Parathyroid adenoma (tissue), 2 donors: ENCODE results near the gene ARHGEF2.
A peak's percentile ranks its signal among the peaks of the same experiment; 100 is the strongest.

Source experiments
- H2AFZ ChIP-seq: fragments of 300-600 bp; sonication (generic); one replicate; pipeline ENCODE4 v1.7.0; 2017; ENCODE audit warnings: antibody characterized with exemption, mild to moderate bottlenecking
- H3K27ac ChIP-seq: fragments of 300-600 bp; sonication (generic); one replicate; pipeline ENCODE4 v1.7.0; 2017
- H3K27me3 ChIP-seq: fragments of 300-600 bp; sonication (generic); one replicate; pipeline ENCODE4 v1.7.0; 2017; ENCODE audit warnings: low read length; ENCODE audit not compliant: control insufficient read depth, insufficient read depth
- H3K36me3 ChIP-seq: fragments of 300-600 bp; sonication (generic); one replicate; pipeline ENCODE4 v1.7.0; 2017; ENCODE audit warnings: low read length; ENCODE audit not compliant: control insufficient read depth, insufficient read depth
- H3K4me1 ChIP-seq: fragments of 300-600 bp; sonication (generic); one replicate; pipeline ENCODE4 v1.7.0; 2017; ENCODE audit warnings: control low read depth
- H3K4me2 ChIP-seq: fragments of 300-600 bp; sonication (generic); one replicate; pipeline ENCODE4 v1.7.0; 2017; ENCODE audit warnings: low read length
- H3K4me3 ChIP-seq: fragments of 300-600 bp; sonication (generic); one replicate; pipeline ENCODE4 v1.7.0; 2017; ENCODE audit warnings: low read depth, low read length
- H3K79me2 ChIP-seq: fragments of 300-600 bp; sonication (generic); one replicate; pipeline ENCODE4 v1.7.0; 2017; ENCODE audit warnings: control low read depth
- H3K9ac ChIP-seq: fragments of 300-600 bp; sonication (generic); one replicate; pipeline ENCODE4 v1.7.0; 2017; ENCODE audit warnings: mild to moderate bottlenecking
- H3K9me3 ChIP-seq: fragments of 300-600 bp; sonication (generic); one replicate; pipeline ENCODE4 v1.7.0; 2017; ENCODE audit warnings: low read length; ENCODE audit not compliant: control insufficient read depth
- TF ChIP-seq, protein P1 (sequence below): fragments of 300-600 bp; sonication (generic); IDR thresholded peaks from one replicate; pipeline ENCODE4 v1.7.0; 2017; ENCODE audit warnings: antibody characterized with exemption, mild to moderate bottlenecking
- donor health status: primary hyperparathyroidism.

The ARHGEF2 gene

DNA sequence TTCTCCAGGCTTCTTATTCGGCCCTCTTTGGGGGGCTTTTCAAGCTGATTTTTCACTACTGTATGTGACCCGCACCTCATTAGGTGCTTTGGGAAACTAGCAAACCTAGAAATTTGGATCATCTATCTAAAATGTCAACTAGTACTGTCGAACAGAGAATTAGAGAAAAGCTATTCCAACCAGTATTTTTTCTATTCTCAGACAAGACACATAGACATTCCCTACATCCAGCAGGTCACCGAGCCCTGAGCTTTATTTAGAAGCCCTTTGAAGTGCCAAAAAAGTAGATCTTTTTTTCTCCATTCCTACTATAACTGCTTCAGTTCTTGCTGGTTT is 42.7 kb upstream of the ARHGEF2 start:
- H3K4me1 ChIP-seq, result peaks cover 6% of the 10 kb centered on the region
- H3K27me3 ChIP-seq, result no peaks in the 10 kb centered on the region
- H3K79me2 ChIP-seq, result peaks cover 8% of the 10 kb centered on the region
- peak overlapping the region; percentile 55 for H3K4me3 ChIP-seq
- TF ChIP-seq, protein P1, sequence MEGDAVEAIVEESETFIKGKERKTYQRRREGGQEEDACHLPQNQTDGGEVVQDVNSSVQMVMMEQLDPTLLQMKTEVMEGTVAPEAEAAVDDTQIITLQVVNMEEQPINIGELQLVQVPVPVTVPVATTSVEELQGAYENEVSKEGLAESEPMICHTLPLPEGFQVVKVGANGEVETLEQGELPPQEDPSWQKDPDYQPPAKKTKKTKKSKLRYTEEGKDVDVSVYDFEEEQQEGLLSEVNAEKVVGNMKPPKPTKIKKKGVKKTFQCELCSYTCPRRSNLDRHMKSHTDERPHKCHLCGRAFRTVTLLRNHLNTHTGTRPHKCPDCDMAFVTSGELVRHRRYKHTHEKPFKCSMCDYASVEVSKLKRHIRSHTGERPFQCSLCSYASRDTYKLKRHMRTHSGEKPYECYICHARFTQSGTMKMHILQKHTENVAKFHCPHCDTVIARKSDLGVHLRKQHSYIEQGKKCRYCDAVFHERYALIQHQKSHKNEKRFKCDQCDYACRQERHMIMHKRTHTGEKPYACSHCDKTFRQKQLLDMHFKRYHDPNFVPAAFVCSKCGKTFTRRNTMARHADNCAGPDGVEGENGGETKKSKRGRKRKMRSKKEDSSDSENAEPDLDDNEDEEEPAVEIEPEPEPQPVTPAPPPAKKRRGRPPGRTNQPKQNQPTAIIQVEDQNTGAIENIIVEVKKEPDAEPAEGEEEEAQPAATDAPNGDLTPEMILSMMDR, result no peak
- H3K27ac ChIP-seq, result no peak overlapping the region
- peak overlapping the region; percentile 66 for H2AFZ ChIP-seq
- H3K9ac ChIP-seq, result no peak overlapping the region
- peak overlapping the region; percentile 82 for H3K4me2 ChIP-seq
- no peaks in the 10 kb centered on the region for H3K9me3 ChIP-seq
- H3K36me3 ChIP-seq, result no peaks in the 10 kb centered on the region

DNA sequence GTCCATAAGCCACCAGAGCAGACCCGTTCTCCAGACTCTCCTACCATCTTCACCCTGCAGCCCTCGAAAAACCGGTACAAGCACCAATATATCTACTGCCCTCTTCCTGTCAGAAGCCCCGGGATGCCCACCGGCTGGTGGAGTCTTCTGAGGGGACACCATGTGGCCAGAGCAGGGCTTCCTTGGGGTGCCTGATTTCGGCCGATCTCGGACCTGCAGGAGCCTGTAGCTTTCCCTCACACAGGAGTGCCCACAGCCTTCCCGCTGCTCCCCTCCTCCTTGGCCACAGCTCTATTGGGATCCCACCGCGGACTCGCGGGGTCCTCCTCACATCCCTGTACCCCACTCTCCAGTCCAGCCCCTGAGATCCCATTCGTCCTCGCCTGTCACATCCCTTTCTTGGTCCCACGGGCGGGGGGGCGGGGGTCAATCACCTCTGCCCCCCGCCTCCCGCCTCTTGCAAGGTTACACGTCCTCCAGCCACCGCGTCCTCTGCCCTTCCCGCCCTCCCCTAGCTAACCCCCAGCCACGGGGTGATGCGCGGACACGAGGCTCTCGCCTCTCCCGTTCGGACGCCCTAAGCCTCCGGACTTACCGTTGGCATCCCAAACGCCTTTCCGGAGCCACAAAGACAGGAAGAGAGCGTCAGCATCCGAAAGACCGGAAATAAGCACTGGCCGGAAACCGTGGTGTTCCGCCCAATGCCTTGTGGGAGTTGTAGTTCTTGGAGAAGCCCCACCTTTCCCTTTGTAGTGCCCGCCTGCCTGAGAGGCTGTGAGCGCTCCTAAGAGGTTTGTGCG is 42.1 kb upstream of the ARHGEF2 start, which contains the start of gene SSR2:
SSR2 (minus strand) TSS at position 659 of the 800 bp plus-strand sequence. CDS start 784 bp downstream, outside the sequence.
- Histone ChIP-seq H3K9me3 (no peaks in the 10 kb centered on the region), H3K27me3 (no peaks in the 10 kb centered on the region), H3K27ac (peak within 1 kb of the TSS; percentile 59), H3K4me1 (peaks cover 5% of the 10 kb centered on the region), H3K4me3 (peak within 1 kb of the TSS; percentile 55), H2AFZ (peak within 1 kb of the TSS; percentile 66), H3K9ac (no peak within 1 kb of the TSS), H3K36me3 (no peaks in the 10 kb centered on the region), H3K4me2 (peak within 1 kb of the TSS; percentile 82), H3K79me2 (peaks cover 8% of the 10 kb centered on the region)
- TF ChIP-seq, protein P1, result no peak

GRCh38 chr1:156019946-156020292 is 41.6 kb upstream of the ARHGEF2 start:
- no peak overlapping the region for H3K27ac ChIP-seq

DNA sequence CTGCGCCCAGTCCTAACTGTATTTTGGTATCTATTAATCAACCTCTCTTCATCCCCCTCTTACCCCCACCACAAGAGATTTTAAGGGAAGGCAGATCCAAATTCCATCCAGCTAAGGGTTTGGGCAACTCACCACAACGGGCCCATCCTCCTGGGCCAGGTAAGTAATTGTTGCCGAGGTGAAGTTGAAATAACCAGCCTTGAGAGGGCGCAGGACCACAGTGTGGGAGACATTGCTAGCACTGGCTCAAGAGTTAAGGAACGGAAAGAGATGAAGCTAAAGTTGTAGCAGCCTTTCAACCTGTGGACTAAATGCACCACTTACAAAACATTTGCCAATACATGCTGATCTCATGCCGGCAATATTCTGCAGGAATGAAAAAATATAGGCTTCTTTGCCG is 36.5 kb upstream of the ARHGEF2 start:
- H3K27me3 ChIP-seq, result no peaks in the 10 kb centered on the region
- TF ChIP-seq, protein P1, result no peak
- no peak overlapping the region for H3K27ac ChIP-seq
- H3K79me2 ChIP-seq, result peaks cover 5% of the 10 kb centered on the region
- no peak overlapping the region for H2AFZ ChIP-seq
- H3K9me3 ChIP-seq, result no peaks in the 10 kb centered on the region
- no peak overlapping the region for H3K9ac ChIP-seq
- H3K4me1 ChIP-seq, result peaks cover 3% of the 10 kb centered on the region
- no peak overlapping the region for H3K4me2 ChIP-seq
- no peaks in the 10 kb centered on the region for H3K36me3 ChIP-seq
- no peak overlapping the region for H3K4me3 ChIP-seq

More at GRCh38 chr1:156019946-156020292, 41.6 kb upstream of the ARHGEF2 start:
- H3K27me3 ChIP-seq, result no peaks in the 10 kb centered on the region
- H3K4me1 ChIP-seq, result peaks cover 5% of the 10 kb centered on the region
- H3K9me3 ChIP-seq, result no peaks in the 10 kb centered on the region
- H2AFZ ChIP-seq, result peak overlapping the region; percentile 66
- peak overlapping the region; percentile 82 for H3K4me2 ChIP-seq
- H3K4me3 ChIP-seq, result peak overlapping the region; percentile 55
- no peak overlapping the region for H3K9ac ChIP-seq
- TF ChIP-seq, protein P1, result no peak
- H3K79me2 ChIP-seq, result peaks cover 8% of the 10 kb centered on the region
- no peaks in the 10 kb centered on the region for H3K36me3 ChIP-seq
